ENCODE data around the gene PRKCA.

DNA sequence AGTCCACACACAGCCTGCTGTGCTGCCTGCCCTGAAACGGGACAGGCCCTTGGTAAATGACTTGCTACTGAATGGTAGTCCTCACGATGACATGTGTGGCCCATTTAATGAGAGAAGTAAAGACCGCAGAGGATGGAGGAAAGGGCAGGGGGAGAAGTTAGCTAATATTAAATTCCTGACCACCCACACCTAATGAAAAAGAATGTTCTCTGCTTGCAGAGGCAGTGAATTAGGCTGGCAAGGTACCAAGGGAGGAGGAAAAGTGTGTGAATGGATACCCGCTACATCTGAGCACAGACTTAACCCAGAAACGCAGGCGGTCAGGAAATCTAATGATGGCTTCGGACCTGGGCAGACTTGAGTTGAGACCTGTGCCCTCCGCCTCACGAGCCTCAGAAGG is 141.2 kb downstream of the PRKCA start:
- TF ChIP-seq MAZ (IDR thresholded peaks at IDR 0.05; ENCODE audit: borderline replicate concordance, low read depth, low read length) (no peak), MAZ (CRISPR knock-in tag; IDR thresholded peaks at IDR 0.05; ENCODE audit: low read depth) (no peak), KAT7 (CRISPR knock-in tag; IDR thresholded peaks at IDR 0.05; ENCODE audit: borderline replicate concordance) (no peak), GTF2F1 (IDR thresholded peaks at IDR 0.05; ENCODE audit: low read length) (no peak), ZNF253 (CRISPR knock-in tag; IDR thresholded peaks at IDR 0.05; ENCODE audit: borderline replicate concordance) (no peak), TRIM24 (CRISPR knock-in tag; IDR thresholded peaks at IDR 0.05) (no peak), ZBTB21 (CRISPR knock-in tag; IDR thresholded peaks at IDR 0.05) (no peak), ZNF558 (CRISPR knock-in tag; IDR thresholded peaks at IDR 0.05; ENCODE audit: borderline replicate concordance) (no peak)

All from HepG2 (cell line).